Loucy (cell line): Measurements from ENCODE around the gene PRPF18.
"Not testable (repeated sequence)": the region's sequence is repeated elsewhere in the genome, so short reads cannot be mapped to it uniquely, and the experiment has no call there.

Experiments
- CTCF ChIP-seq: fragments of 200-600 bp; sonication (generic); conservative IDR thresholded peaks from 2 replicates; pipeline ENCODE4 v1.5.1; 2014; ENCODE audit warnings: mild to moderate bottlenecking, antibody characterized with exemption, low read length
- EZH2phosphoT487 ChIP-seq: fragments of 200-600 bp; IDR thresholded peaks from 2 replicates; pipeline ENCODE4 v1.6.1; 2018; ENCODE audit warnings: antibody characterized with exemption, mild to moderate bottlenecking, moderate library complexity, borderline replicate concordance

- not testable (repeated sequence) for TF ChIP-seq CTCF, EZH2phosphoT487
Observed at GRCh38 chr10:13537985-13538384, 48.8 kb upstream of the PRPF18 start.
